Measurements from ENCODE around the gene CEP44. TPM values are rescaled to one million over a fixed set of nuclear protein-coding genes. Genes with fewer than 3 reads are reported as not detected.
A peak's percentile ranks its signal among the peaks of the same experiment; 100 is the strongest.

Gene CEP44
- total RNA-seq, 1 experiment from 2014 or later = 15.8 TPM

DNA sequence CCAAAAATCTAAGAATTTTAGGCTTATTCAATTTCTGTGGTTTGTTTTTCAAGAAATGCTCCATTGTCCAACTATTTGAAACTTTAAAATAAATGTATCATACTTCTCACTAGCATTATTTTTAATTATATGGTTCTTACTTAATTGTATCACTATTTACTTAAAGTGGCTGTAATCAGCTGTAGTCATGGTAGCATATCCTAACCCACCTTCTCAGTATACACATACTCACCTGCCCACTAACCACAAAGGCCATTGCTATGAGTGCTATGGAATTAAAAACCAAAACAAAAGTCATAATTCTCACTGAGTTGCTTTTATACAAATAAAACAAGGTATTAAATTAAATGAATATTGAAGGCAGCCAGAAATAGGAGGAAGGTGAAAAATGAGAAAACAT, 5.2 kb upstream of the CEP44 start:
- peaks cover 8% of the 10 kb centered on the region for H3K36me3 Mint-ChIP-seq (ENCODE audit: insufficient read depth, unreplicated experiment)
- intact Hi-C loops (cut with micrococcal nuclease; ENCODE audit: unreplicated experiment) = no loop called here
- no peak overlapping the region for H3K4me3 Mint-ChIP-seq (ENCODE audit: low read depth, unreplicated experiment)
- no peaks in the 10 kb centered on the region for H3K27me3 Mint-ChIP-seq (ENCODE audit: unreplicated experiment)
- no peaks in the 10 kb centered on the region for H3K9me3 Mint-ChIP-seq (ENCODE audit: low read depth, unreplicated experiment)
- CTCF ChIA-PET = no interaction called here
- no peaks in the 10 kb centered on the region for H3K4me1 Mint-ChIP-seq (ENCODE audit: low read depth, unreplicated experiment)
- DNase-seq = no peak
- no peak overlapping the region for H3K27ac Mint-ChIP-seq (ENCODE audit: unreplicated experiment)
- TF ChIP-seq, protein P1, sequence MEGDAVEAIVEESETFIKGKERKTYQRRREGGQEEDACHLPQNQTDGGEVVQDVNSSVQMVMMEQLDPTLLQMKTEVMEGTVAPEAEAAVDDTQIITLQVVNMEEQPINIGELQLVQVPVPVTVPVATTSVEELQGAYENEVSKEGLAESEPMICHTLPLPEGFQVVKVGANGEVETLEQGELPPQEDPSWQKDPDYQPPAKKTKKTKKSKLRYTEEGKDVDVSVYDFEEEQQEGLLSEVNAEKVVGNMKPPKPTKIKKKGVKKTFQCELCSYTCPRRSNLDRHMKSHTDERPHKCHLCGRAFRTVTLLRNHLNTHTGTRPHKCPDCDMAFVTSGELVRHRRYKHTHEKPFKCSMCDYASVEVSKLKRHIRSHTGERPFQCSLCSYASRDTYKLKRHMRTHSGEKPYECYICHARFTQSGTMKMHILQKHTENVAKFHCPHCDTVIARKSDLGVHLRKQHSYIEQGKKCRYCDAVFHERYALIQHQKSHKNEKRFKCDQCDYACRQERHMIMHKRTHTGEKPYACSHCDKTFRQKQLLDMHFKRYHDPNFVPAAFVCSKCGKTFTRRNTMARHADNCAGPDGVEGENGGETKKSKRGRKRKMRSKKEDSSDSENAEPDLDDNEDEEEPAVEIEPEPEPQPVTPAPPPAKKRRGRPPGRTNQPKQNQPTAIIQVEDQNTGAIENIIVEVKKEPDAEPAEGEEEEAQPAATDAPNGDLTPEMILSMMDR (IDR thresholded peaks at IDR 0.05; ENCODE audit: unreplicated experiment) = no peak
- BruUV-seq (replicated peaks) = no TSS peak

DNA sequence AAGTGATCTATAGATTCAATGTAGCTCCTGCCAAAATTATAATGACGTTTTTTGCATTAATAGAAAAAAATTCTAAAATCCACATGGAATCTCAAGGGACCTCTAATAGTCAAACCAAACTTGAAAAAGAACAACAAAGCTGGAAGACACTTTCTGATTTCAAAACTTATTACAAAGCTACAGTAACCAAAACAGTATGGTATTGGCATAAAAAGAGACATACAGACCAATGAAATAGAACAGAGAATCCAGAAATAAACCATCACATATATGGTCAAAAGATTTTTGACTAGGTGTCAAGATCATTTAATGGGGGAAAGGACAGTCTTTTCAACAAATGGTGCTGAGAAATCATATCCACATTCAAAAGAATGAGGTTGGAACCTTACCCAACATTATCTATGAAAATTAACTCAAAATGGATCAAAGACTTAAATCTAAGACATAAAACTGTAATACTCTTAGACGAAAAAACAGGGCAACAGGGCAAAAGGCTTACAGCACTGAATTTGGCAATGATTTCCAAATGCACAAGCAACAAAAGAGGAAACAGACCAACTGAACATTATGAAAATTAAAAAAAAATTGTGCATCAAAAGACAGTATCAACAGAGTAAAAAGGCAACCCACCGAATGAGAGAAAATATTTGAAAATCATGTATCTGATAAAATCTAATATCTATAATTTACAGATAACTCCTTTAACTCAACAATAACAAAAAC, 4.1 kb upstream of the CEP44 start:
- CTCF ChIA-PET = no interaction called here
- TF ChIP-seq, protein P1 (IDR thresholded peaks at IDR 0.05; ENCODE audit: unreplicated experiment) = no peak
- H3K9me3 Mint-ChIP-seq (ENCODE audit: low read depth, unreplicated experiment) = no peaks in the 10 kb centered on the region

DNA sequence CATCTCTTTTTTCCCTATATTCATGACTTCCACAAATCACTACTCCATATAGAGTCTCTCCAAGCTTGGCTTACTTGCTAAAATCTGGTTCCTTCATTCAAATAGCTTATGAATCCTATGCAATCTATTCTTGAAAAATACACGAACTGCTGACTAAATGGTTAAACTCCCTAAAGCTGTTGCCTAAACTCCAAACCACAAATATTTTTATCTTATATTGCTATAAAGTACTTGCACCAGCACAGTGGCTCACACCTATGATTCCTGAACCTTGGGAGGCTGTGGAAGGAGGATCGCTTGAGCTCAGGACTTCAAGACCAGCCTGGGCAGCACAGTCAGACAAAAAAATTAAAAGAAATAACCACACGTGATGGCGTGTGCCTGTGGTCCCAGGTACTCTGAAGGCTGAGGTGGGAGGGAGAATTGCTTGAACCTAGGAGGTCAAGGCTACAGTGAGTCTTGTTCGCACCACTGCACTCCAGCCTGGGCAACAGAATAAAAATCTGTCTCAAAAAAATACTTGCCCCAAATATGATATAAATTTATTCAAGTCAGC, 2.5 kb upstream of the CEP44 start:
- CTCF ChIA-PET = no interaction called here
- Mint-ChIP-seq H3K36me3 (ENCODE audit: insufficient read depth, unreplicated experiment) (peaks cover 22% of the 10 kb centered on the region), H3K27ac (ENCODE audit: unreplicated experiment) (no peak overlapping the region), H3K27me3 (ENCODE audit: unreplicated experiment) (no peaks in the 10 kb centered on the region), H3K9me3 (ENCODE audit: low read depth, unreplicated experiment) (no peaks in the 10 kb centered on the region), H3K4me1 (ENCODE audit: low read depth, unreplicated experiment) (no peaks in the 10 kb centered on the region), H3K4me3 (ENCODE audit: low read depth, unreplicated experiment) (no peak overlapping the region)
- DNase-seq = no peak
- intact Hi-C loops (cut with micrococcal nuclease; ENCODE audit: unreplicated experiment) = no loop called here
- TF ChIP-seq, protein P1 (IDR thresholded peaks at IDR 0.05; ENCODE audit: unreplicated experiment) = no peak
- no TSS peak for BruUV-seq (replicated peaks)

More for the DNA sequence above, 4.1 kb upstream of the CEP44 start:
- Mint-ChIP-seq H3K27ac (ENCODE audit: unreplicated experiment) (no peak overlapping the region), H3K27me3 (ENCODE audit: unreplicated experiment) (no peaks in the 10 kb centered on the region), H3K4me3 (ENCODE audit: low read depth, unreplicated experiment) (no peak overlapping the region), H3K36me3 (ENCODE audit: insufficient read depth, unreplicated experiment) (peaks cover 19% of the 10 kb centered on the region), H3K4me1 (ENCODE audit: low read depth, unreplicated experiment) (no peaks in the 10 kb centered on the region)
- intact Hi-C loops (cut with micrococcal nuclease; ENCODE audit: unreplicated experiment) = no loop called here
- no TSS peak for BruUV-seq (replicated peaks)
- no peak for DNase-seq

DNA sequence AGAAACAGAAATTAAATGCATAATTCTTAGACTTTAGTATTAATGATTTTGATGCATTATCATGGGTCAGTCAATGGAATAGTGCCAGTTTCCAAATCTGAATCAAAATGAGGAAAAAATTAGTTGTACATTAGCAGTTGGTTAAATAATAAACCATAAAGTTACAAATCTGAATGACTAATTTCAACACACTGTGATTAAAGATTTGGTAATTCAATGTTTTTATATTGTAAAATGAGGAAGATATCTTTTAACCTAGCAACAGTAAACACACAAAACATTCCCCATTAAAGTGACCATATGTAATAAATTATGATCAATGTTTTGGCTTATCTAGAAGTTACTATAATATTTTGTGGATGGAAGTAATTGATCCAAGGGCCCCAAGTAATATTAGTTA, 1.8 kb upstream of the CEP44 start:
- no peaks in the 10 kb centered on the region for H3K27me3 Mint-ChIP-seq (ENCODE audit: unreplicated experiment)
- BruUV-seq (replicated peaks) = no TSS peak
- H3K4me1 Mint-ChIP-seq (ENCODE audit: low read depth, unreplicated experiment) = no peaks in the 10 kb centered on the region
- DNase-seq = no peak
- peak overlapping the region; percentile 73 for H3K4me3 Mint-ChIP-seq (ENCODE audit: low read depth, unreplicated experiment)
- no peak overlapping the region for H3K27ac Mint-ChIP-seq (ENCODE audit: unreplicated experiment)
- TF ChIP-seq, protein P1 (IDR thresholded peaks at IDR 0.05; ENCODE audit: unreplicated experiment) = no peak
- CTCF ChIA-PET = no interaction called here
- intact Hi-C loops (cut with micrococcal nuclease; ENCODE audit: unreplicated experiment) = no loop called here
- H3K9me3 Mint-ChIP-seq (ENCODE audit: low read depth, unreplicated experiment) = no peaks in the 10 kb centered on the region
- peaks cover 22% of the 10 kb centered on the region for H3K36me3 Mint-ChIP-seq (ENCODE audit: insufficient read depth, unreplicated experiment)
